Measurements from ENCODE around the gene JSRP1. TPM values are rescaled to one million over a fixed set of nuclear protein-coding genes. Genes with fewer than 3 reads are reported as not detected.

The JSRP1 gene
- total RNA-seq, 1 donor from 2014 or later = not detected

DNA sequence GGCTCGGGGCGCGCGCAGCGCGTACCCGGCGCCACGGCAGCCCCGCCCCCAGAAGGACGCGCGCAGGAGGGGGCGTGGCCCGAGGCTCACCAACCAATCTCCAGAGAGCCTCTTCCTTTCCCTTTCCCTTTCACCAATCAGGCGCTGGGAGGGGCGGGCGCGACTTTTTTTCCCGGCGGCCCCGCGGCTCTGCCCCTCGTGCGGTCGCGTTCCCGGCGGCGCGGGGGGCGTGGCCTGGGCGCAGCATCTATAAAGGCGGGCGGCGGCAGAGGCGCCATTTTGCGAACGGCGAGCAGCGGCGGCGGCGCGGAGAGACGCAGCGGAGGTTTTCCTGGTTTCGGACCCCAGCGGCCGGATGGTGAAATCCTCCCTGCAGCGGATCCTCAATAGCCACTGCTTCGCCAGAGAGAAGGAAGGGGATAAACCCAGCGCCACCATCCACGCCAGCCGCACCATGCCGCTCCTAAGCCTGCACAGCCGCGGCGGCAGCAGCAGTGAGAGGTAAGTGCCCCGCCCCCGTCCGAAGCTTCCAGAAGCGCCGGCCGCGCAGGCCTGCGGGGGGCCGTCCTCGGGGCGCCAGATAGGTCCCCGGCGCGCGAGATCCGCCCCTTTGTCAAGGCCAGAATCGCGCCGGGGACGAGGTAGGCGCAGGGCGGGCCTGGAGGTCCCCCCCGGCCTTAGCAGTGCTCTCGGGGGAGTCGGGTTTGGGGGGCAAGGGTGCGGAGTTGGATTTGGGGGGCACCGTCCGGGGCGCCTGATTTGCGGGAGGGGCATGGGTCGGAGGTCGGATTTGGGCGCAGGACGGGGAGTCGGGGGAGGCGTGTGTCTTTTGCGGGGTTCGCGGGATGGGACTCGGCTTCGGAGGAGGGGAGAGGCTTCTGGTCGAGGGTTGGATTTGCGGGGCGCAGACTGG, 13.3 kb upstream of the JSRP1 start:
- intact Hi-C loops (cut with DNase I) = loop anchor here (1.0 to 5.0 kb wide), 6 partner anchors 33 to 368 kb away; partner anchors contain the start of genes AP3D1, IZUMO4, LSM7 and MOB3A
- DNase-seq (ENCODE audit: low spot score in 2 of 2) = peak; percentile 91 to 99
- TF ChIP-seq, protein P1, sequence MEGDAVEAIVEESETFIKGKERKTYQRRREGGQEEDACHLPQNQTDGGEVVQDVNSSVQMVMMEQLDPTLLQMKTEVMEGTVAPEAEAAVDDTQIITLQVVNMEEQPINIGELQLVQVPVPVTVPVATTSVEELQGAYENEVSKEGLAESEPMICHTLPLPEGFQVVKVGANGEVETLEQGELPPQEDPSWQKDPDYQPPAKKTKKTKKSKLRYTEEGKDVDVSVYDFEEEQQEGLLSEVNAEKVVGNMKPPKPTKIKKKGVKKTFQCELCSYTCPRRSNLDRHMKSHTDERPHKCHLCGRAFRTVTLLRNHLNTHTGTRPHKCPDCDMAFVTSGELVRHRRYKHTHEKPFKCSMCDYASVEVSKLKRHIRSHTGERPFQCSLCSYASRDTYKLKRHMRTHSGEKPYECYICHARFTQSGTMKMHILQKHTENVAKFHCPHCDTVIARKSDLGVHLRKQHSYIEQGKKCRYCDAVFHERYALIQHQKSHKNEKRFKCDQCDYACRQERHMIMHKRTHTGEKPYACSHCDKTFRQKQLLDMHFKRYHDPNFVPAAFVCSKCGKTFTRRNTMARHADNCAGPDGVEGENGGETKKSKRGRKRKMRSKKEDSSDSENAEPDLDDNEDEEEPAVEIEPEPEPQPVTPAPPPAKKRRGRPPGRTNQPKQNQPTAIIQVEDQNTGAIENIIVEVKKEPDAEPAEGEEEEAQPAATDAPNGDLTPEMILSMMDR (IDR thresholded peaks at IDR 0.05) = peak in 1 of 3 experiments; percentile 51
- Histone ChIP-seq H3K4me1 (peaks cover 17 to 42% of the 10 kb centered on the region in 2 donors), H3K36me3 (peaks cover 19 to 20% of the 10 kb centered on the region in 2 donors), H3K9me3 (no peaks in the 10 kb centered on the region), H3K27me3 (no peaks in the 10 kb centered on the region), H3K4me3 (peak overlapping the region; percentile 95 to 96), H3K27ac (peak overlapping the region; percentile 99 to 100)

DNA sequence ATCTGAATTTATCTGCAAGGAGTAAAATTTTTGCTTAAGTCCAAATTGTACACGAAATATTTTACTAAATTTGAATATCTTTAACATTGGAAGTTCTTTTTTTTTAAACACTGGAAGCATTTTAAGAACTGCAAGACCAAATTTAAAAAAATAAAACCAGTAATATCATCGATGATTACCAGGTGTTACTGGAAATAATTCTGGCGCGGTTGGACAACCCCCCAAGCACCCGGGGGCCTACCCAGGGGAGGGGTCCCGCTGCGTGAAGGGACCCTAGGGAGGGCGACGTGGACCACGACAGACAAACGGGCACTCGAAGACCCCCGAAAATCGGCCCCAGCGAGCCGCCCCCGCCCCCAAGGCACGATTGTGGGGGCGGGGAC, 12.6 kb upstream of the JSRP1 start:
- Histone ChIP-seq H3K4me1 (peaks cover 17 to 37% of the 10 kb centered on the region in 2 donors), H3K36me3 (peaks cover 19 to 20% of the 10 kb centered on the region in 2 donors), H3K27ac (peak overlapping the region; percentile 22 to 99), H3K4me3 (peak overlapping the region; percentile 95 to 96), H3K27me3 (no peaks in the 10 kb centered on the region), H3K9me3 (no peaks in the 10 kb centered on the region)
- TF ChIP-seq, protein P1 (IDR thresholded peaks at IDR 0.05) = no peak
- DNase-seq (ENCODE audit: low spot score in 2 of 2) = peak in 1 of 2 donors; percentile 69
- intact Hi-C loops (cut with DNase I) = loop anchor here (1.0 to 5.0 kb wide), 5 partner anchors 33 to 368 kb away; partner anchors contain the start of genes AP3D1, IZUMO4, MOB3A and PLEKHJ1

DNA sequence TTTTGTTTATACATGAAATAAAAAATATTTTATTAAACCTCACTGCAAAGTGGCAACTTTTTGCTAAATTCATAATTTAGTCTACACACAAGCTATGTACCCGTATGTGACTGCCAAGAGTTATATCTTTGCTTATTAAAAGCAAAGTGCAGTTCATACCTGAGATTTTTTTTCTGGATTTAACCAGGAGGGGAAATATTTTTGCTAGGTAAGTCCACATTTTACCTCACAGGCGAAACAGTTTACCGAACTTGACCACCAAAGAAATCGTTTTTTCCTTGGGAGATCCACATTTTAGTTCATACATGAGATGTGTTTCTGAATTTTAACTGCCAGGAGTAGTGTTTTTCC, 12.2 kb upstream of the JSRP1 start:
- Histone ChIP-seq H3K27me3 (no peaks in the 10 kb centered on the region), H3K27ac (peak overlapping the region in 1 of 2 donors; percentile 99), H3K9me3 (no peaks in the 10 kb centered on the region), H3K4me1 (peaks cover 16 to 35% of the 10 kb centered on the region in 2 donors), H3K4me3 (peak overlapping the region; percentile 95 to 96), H3K36me3 (peaks cover 19 to 20% of the 10 kb centered on the region in 2 donors)
- DNase-seq (ENCODE audit: low spot score in 2 of 2) = no peak
- intact Hi-C loops (cut with DNase I) = loop anchor here (5.0 kb wide), 2 partner anchors 101 to 369 kb away; no protein-coding TSS in a partner anchor
- TF ChIP-seq, protein P1 (IDR thresholded peaks at IDR 0.05) = no peak

DNA sequence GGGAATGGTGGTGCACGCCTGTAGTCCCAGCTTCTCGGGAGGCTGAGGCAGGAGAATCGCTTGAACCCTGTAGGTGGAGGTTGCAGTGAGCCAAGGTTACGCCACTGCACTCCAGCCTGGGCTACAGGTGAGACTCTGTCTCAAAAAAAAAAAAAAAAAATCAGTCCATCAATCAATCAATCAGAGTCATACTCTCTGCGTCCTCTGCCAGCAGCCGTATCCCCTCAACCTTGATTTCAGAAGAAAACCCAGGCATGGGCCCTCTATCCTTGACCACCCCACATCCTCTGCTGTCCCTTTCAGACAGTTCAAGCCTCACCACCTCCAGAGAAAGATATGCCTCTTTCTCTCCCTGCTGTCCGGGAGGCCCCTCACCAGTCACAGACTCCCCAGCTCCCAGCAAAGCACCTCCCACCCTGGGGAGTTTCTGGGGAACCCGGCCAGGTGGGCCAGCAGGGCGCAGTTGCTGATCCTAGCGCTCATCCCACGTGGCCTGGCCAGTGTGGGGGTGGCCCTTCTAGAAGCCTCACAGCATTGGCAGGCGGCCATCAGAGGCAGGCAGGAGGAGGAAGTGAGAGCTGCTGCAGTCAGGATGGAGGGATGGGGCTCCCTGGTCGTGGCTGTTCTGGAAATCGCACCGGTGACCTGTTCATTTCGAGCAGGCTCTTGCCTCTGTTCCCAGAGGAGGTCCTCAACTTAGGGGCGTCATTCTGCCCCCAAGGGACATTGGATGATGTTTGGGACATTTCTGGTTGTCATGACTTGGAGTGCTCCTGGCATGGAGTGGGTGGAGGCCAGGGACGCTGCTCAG, 10.2 kb upstream of the JSRP1 start:
- Histone ChIP-seq H3K9me3 (no peaks in the 10 kb centered on the region), H3K27me3 (no peaks in the 10 kb centered on the region), H3K36me3 (peaks cover 1 to 2% of the 10 kb centered on the region in 2 donors), H3K27ac (peak overlapping the region; percentile 35 to 57), H3K4me3 (peak overlapping the region in 1 of 2 donors; percentile 7), H3K4me1 (peaks cover 4 to 16% of the 10 kb centered on the region in 2 donors)
- peak; percentile 70 to 91 for DNase-seq (ENCODE audit: low spot score in 2 of 2)
- TF ChIP-seq, protein P1 (IDR thresholded peaks at IDR 0.05) = no peak
- intact Hi-C loops (cut with DNase I) = loop anchor here (5.0 kb wide), 2 partner anchors 99 to 371 kb away; no protein-coding TSS in a partner anchor

DNA sequence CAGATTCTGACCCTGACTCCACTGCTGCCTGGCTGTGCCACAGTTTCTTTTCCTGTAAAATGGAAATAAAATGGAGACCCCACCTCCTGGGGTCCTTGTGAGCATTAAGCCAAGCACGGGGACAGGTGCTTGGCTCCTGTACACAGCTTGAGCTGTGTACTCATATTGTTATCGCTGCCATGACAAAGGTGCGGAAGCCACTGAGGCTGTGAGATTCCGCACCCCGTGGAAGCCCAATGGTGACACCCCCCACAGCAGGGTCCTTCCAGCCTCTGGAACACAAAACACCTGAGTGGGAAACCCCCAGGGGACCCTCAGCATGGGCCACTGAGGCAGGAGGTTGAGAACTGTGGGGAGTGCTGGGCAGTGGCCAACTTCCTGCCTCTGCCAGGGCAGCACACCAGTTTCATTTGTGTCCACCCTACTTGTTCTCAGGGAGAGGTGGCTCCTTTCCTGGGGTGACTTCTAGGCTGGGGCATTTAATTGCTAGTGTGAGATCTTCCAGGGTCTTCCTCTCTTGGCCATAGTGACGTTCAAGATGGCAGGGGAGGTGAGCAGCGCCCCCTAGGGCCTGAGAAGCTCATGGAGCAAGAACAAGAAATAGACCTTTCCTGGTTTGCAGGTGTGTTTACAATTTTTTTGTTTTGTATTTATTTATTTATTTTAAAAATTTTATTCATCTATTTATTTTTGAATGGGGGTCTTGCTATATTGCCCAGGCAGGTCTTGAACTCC, 5.4 kb upstream of the JSRP1 start:
- H3K4me1 ChIP-seq = peaks cover 0 to 4% of the 10 kb centered on the region in 2 donors
- TF ChIP-seq, protein P1 (IDR thresholded peaks at IDR 0.05) = peak in 1 of 3 experiments; percentile 48
- no peaks in the 10 kb centered on the region for H3K36me3 ChIP-seq
- no peaks in the 10 kb centered on the region for H3K27me3 ChIP-seq
- no peak overlapping the region for H3K27ac ChIP-seq
- no peaks in the 10 kb centered on the region for H3K9me3 ChIP-seq
- intact Hi-C loops (cut with DNase I) = no loop called here
- no peak for DNase-seq (ENCODE audit: low spot score in 2 of 2)
- no peak overlapping the region for H3K4me3 ChIP-seq

Measured in ascending aorta (tissue), 2 donors.